ENCODE data around the gene SLC17A3.

Gene SLC17A3, protein sequence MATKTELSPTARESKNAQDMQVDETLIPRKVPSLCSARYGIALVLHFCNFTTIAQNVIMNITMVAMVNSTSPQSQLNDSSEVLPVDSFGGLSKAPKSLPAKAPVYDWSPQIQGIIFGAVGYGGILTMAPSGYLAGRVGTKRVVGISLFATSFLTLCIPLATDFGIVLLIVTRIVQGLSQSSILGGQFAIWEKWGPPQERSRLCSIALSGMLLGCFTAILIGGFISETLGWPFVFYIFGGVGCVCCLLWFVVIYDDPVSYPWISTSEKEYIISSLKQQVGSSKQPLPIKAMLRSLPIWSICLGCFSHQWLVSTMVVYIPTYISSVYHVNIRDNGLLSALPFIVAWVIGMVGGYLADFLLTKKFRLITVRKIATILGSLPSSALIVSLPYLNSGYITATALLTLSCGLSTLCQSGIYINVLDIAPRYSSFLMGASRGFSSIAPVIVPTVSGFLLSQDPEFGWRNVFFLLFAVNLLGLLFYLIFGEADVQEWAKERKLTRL

DNA sequence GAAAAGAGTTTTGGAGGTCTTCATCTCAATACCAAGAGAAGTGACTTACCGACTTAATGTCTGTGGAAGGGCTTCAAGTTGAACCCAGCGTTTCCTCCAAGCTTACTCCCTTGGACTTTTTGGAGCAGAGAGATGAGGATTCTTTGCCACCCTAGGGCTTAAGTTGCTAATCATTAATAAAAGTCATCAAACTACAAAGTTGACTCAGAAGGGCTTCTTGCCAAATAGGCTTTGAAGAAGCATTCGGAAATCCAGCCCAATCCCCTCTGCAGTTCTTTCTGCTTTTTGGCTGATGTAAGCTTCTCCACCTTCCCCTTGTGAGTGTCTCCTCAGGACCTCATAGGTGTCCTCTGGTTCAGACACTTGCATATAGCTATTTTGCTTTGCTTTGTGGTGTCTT, at the start of gene SLC17A3:
Gene SLC17A3 (minus strand): TSS at position 126 of the 400 bp plus-strand sequence. CDS start 5,856 bp downstream, outside the sequence.
- DNase-seq (ENCODE audit: low read depth in 2 of 2), result no peak

DNA sequence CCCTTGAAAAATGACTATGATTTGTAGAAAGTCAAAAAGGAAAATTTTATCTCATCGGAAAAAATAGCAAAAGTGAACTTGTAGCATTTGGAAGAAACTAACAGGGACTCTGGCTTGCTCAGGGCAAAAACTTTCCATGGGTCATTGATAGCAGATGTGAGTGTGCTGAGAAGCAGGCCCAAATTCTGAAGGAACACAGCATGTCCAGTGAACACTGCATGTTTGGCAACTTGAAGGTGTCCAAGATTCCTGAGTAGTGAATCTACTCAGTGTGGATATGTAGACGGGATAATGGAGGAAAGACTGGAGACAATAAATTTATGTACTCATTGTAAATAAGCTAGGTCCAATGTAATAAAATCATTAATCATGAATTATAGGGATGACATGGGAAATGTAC, 48.3 kb upstream of the SLC17A3 start:
- no peak for DNase-seq (ENCODE audit: low read depth in 2 of 2)

- no peak for DNase-seq (ENCODE audit: low read depth in 2 of 2)
These were observed 47.6 kb upstream of the SLC17A3 start for GRCh38 chr6:25921525-25922203.

GRCh38 chr6:25919657-25920056, 45.6 kb upstream of the SLC17A3 start:
- DNase-seq (ENCODE audit: low read depth in 2 of 2), result no peak

DNA sequence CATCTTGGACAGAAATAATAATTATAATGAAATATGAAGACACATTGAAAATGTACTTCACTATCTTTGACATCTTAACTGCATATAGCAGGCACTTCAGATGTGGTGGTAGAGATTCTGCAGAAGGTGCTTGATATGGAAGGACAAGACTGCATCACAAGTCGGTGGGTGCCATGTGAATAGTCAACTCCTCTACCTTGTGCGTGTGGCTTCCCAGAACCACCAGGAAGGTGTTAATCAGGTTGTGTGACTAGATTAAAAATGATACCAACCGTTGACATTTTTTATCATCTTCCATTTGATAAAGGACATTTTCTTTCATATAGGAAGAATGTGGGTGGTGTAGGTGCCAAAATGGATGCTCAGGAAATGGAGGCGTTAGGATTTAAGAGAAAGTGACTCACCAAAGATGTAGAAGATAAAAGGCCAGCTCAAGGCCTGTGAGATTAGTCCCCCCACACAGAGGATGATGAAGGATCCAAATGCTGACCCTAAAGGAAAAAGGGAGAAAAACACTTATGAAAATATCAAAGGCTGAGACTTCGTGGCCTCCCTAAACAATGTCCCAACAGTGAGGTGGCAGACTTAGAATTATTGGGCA, 44.1 kb upstream of the SLC17A3 start:
- no peak for DNase-seq (ENCODE audit: low read depth in 2 of 2)

GRCh38 chr6:25916789-25917490, 42.9 kb upstream of the SLC17A3 start:
- DNase-seq (ENCODE audit: low read depth in 2 of 2), result no peak

DNA sequence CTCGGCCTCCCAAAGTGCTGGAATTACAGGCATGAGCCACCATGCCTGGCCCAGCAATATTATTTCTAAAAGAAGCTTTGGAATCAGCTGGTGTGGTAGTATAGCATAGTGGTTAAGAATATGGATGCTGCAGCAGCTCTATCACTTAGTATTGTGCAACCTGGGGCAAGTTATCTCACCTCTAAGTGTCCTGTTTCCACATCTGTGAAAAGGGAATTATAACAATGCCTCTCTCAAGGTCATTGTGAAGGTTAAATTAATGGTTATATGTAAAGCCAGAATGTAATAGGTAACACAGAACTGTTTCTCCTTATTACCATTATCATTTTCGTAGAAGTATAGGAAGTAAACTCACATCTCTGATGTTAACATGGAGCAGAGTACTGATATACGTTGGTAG, 42.3 kb upstream of the SLC17A3 start:
- DNase-seq (ENCODE audit: low read depth in 2 of 2), result no peak

DNA sequence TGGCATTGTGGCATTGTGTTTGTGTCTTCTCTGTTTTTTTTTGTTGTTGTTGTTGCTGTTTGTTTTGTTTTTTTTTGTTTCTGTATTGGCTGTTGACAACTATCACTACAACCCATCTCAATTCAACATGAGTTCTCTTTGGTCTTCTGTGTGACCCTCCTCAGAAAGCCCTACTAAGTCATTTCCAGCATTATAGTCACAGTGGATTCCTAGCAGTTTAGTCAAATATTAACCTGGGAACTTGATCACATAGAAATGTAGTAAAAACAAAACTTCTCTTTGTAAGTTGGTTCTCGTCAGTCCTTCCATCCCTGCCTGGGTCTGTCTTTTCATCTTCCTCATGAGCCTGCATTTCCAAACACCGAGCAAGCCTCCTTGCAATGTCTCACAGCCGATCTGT, 39.7 kb upstream of the SLC17A3 start:
- no peak for DNase-seq (ENCODE audit: low read depth in 2 of 2)

DNA sequence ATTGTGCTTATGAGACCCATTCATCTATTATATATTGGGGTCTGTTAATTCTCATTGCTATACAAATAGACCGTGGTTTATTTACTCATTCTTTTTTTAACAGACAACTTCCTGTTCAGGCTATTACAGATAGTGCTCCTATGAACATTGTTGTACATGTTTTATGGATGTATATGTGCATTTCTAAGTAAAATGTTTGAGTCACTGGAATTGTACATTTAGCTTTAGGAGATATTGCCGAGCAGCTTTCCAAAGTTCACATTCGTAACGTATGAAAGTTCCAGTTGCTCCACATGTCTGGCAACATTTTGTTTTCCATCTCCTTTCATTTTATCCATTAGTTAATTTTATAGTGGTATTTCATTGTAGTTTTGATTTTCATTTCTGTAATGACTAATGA, 37.3 kb upstream of the SLC17A3 start:
- DNase-seq (ENCODE audit: low read depth in 2 of 2), result no peak

GRCh38 chr6:25907475-25908014, 33.5 kb upstream of the SLC17A3 start:
- DNase-seq (ENCODE audit: low read depth in 2 of 2), result no peak

DNA sequence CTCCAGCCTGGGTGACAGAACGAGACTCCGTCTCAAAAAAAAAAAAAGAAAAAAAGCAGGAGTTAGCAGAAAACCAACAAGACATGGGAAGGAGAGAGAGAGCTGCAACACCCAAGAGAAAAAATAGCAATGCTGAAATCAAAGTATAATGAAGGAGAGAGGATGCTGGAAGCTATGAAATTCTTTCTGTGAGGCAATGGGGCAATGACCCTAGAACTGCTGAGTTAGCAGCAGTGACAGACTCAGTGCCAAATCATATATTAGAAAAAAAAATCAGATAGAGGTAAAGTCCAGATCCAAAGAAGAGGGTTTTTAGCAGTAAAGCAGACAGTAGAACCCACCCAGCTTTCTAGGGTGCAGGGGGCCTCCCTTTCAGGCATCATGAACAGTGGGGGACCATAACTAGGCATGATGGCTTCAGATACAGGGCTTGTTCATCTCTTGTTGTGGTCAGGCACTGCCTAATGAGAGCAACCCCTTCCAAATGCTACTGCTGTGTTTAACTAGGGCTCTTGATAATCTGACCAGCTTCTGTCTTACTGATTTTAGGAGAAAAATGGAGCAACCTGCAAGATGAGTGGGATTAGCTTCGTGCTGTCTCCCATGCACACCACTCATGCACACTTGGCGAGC, 29.5 kb upstream of the SLC17A3 start:
- no peak for DNase-seq (ENCODE audit: low read depth in 2 of 2)

DNA sequence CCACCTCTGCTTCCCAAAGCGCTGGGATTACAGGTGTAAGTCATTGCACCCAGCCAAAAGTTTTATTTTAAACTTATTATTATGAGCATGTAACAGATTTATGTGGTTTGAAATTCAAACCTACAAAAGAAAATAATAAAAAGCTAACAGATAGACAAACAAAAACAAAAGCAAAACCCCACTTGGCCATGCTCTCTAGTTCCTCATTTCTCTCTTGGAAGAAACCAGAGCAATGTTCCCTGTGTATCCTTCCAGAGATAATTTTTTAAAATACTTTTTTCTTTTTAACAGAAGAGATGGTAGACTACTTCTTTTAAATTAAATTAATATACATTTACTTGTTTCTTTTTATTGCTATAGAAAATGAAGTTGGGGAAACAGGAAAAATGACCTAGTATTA, 28.0 kb upstream of the SLC17A3 start:
- no peak for DNase-seq (ENCODE audit: low read depth in 2 of 2)

- DNase-seq (ENCODE audit: low read depth in 2 of 2), result no peak
These were observed 26.8 kb upstream of the SLC17A3 start for GRCh38 chr6:25900843-25901242.

- no peak for DNase-seq (ENCODE audit: low read depth in 2 of 2)
These were observed 25.8 kb upstream of the SLC17A3 start for GRCh38 chr6:25899580-25900408.

DNA sequence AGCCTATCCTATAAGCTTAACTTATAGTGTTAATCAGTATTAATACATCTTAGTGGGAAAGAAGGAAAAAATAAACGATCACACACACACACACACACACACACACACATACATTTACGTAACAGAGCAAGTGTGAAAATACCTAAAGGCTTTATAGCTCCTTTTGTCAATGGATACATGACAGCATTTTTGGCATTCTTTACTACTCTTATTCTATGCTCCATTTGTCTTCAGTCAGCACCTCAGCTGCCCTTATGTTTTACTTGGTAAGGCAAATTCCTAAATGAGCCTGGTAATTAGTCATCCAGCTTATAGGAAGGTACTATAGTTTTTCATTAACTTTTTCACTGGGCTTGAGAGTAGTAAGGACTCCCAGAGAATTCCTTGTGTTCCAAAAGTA, 25.1 kb upstream of the SLC17A3 start:
- DNase-seq (ENCODE audit: low read depth in 2 of 2), result no peak

DNA sequence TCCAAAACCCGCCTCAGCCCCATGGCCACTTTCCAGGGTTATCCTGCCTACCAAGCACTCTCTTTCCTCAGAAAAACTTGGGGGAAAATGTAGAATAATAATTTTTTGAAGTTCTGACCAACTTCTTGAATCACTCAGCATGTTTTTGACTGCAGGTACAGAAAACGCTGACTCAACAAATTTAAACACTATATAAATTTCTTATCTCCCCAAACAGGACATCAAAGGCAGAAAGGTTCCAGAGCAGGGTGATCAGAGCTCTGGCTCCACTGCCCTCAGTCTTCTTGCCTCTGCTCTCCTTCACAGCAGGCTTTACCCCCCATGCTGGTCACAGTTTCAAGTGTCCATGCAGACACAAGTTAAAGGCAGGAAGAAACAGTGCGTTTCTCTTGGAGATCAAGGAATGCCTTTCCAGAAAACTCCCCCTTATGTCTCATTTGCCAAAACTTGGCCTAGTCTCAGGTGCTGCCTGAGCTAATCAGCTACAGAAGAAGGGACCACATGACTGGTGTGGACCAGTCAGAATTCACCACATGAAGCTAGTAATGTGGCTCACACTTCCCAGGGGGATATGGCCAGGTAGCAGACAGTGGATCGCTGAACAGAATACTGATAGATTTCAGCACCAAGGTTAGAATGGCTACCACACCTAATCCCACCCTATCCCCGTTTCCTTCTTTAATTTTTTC, 24.4 kb upstream of the SLC17A3 start:
- no peak for DNase-seq (ENCODE audit: low read depth in 2 of 2)

GRCh38 chr6:25896252-25896651, 22.2 kb upstream of the SLC17A3 start:
- no peak for DNase-seq (ENCODE audit: low read depth in 2 of 2)

DNA sequence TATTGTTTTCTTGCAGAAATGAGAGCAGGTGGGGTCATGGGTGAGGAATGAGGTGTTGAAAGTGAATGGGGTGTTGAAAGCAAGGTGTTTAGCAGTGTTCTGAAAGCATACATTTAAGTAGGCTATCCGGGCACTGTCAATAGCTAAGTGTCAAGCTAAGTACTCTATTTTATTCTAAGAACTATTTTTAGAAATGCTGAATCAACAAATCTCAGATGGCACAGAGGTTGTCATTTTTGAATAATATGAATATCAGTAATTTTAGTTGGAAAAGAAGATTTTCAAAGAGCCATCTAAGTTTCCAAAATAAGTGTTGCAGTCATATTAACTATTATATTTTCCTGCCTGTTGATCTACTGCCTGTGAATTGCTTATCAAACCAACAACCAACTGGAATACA, 21.7 kb upstream of the SLC17A3 start:
- no peak for DNase-seq (ENCODE audit: low read depth in 2 of 2)

GRCh38 chr6:25893778-25894177, 19.7 kb upstream of the SLC17A3 start:
- DNase-seq (ENCODE audit: low read depth in 2 of 2), result no peak

DNA sequence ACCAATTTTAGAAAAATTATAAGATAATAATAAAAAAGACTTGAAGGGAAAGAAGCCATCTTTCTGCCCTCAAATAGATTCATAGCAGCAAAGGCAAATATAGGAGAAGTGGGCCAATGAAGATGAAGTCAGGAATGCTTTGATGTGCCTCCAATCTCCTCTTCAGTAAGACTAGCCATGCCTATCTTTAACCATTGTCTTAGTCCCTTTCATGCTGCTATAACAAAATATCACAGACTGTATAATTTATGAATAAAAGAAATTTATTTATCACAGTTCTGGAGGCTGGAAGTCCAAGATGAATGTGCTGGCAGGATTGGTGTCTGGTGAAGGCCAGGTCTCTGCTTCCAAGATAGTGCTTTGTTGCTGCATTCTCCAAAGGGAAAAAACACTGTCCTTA, 18.8 kb upstream of the SLC17A3 start:
- DNase-seq (ENCODE audit: low read depth in 2 of 2), result no peak
